Stimulated activated naive CD8-positive, alpha-beta T cell treated with anti-CD3 and anti-CD28 coated beads, Interleukin-15, Interleukin-2, amounts not matched to agents 100 U/mL and 50 U/mL, for 24 hours (primary cell): ENCODE measurements around the gene NUP214.
"Not testable (repeated sequence)": the region's sequence is repeated elsewhere in the genome, so short reads cannot be mapped to it uniquely, and the experiment has no call there.

Experiments
- ATAC-seq: fragments of 150-1000 bp; cut with Tn5 transposase; one replicate; pipeline ENCODE4 v1.10.0; 2021
- DNase-seq: peaks from one replicate; pipeline ENCODE4 v3.0.0; 2021

NUP214 gene

GRCh38 chr9:131234799-131235479 is 109.6 kb downstream of the NUP214 start:
- ATAC-seq (no peak), DNase-seq (no peak)

GRCh38 chr9:131235480-131235851 is 110.1 kb downstream of the NUP214 start:
- ATAC-seq (no peak), DNase-seq (no peak)

DNA sequence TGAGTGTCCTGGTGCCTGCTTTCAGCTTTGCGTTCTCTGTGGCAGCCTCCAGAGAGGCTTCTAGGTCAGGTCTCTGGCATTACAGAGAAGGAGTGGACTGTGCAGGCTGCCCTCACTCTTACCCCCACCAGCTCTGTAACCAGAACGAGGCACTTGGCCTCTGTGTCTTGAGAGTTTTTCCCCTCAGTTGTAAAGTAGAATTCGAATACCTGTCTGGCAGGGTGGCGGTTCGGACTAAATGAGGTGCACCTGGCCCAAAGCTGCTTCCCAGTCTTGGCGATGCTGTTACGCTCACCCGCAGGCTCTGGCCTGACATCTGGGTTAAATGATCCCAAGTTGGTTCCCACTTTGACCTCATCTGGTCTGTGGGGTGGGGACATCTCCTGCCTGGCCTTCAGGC is 110.8 kb downstream of the NUP214 start:
- no peak for DNase-seq
- ATAC-seq = no peak

DNA sequence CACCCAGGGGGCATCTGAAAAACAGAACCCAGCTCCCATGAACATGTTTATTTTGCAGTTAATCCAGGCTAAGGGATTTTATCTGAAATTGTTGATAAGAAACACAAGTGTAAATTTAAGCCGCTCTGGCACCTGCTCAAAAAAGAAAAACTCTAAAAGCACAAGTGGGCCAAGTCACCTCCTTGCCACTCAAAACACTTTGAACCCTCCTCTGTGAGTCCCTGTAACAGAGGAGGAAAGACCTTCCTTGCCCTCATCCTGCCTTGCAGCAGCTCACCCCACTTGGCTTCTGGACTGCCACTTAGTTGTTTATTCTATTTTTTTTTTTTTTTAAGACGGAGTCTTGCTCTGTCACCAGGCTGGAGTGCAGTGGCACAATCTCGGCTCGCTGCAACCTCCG is 111.4 kb downstream of the NUP214 start:
- DNase-seq (no peak), ATAC-seq (no peak)

- DNase-seq (no peak), ATAC-seq (no peak)
Observed at GRCh38 chr9:131237291-131237690, 111.9 kb downstream of the NUP214 start.

DNA sequence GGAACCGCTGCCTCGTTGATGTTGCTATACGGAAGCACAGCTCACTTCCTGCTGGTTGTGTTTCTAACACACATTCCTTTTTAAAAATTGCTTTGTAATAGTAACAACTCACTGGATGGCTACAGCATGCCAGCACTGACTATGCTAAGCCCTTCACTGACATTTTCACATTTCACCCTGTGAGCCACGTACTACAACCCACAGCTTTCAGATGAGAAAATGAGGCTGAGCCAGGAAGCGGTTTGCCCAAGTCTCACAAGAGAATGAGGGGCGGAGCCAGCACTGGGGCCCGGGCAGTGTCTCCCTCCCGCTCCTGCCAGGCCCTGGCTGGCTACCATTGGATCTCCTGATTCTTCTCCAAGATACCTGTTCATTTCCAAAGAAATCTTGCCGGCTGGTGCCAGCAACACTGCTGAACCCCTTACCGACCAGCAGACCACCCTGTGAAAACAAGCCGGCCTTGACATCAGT is 112.6 kb downstream of the NUP214 start:
- peak; percentile 90 for DNase-seq
- ATAC-seq = peak; percentile 97

- ATAC-seq = peak; percentile 8
- no peak for DNase-seq
Observed at GRCh38 chr9:131238402-131239021, 113.1 kb downstream of the NUP214 start.

DNA sequence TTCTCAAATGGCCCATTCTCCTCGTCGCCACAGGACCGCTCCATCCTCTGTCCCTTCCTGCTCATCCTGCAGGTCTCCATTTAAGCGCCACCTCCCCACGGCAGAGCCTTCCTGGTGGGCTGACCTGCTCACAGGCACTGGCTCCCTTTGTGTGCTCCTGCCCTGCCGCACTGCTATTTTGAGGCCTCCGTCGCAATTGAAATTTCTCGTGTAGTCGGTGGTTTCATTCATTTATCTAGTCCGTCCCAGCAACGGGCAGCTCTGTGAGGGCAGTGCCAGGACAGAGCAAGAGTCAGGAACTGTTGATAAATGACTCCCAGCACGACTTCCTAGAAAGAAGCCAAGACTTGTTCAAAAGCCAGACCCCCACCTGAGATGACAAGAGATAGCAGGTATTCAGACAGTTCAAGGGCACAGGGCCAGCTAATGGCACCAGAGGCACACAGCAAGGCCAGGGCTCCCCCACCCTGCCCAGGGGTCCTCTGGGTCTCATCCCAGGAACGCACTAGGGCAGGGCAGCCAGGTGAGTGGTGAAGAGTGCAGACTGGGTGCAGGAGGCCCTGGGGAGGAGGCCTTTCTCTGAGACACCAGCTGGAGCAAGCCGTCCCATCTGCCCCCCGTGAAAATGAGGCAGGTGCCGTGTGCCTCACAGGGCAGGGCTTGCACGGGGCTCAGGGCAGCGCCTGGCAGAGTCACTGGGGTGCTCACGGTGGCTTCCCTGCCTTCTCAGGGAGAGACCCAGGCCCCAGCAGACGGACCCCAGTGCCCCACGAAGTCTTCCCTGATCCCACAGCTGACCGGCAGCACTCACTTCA is 114.0 kb downstream of the NUP214 start:
- DNase-seq (no peak), ATAC-seq (no peak)

- ATAC-seq (no peak), DNase-seq (no peak)
Observed at GRCh38 chr9:131240047-131240921, 114.9 kb downstream of the NUP214 start.

DNA sequence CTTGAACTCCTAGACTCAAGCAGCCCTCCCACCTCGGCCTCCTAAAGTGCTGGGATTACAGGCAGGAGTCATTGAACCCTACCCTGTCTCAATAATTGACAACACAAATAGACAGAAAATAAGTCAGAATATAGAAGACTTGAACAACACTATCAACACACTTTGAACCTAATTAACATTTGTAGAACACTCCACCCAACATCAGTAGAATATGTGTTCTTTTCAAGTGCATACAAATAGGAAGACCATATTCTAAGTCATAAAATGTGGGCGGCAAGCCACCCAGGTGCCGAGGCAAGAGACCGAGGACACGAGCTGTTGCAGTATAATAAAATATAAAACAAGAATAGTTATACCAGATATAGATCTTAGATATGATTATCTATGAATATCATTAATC is 118.9 kb downstream of the NUP214 start:
- not testable (repeated sequence) for DNase-seq, ATAC-seq

DNA sequence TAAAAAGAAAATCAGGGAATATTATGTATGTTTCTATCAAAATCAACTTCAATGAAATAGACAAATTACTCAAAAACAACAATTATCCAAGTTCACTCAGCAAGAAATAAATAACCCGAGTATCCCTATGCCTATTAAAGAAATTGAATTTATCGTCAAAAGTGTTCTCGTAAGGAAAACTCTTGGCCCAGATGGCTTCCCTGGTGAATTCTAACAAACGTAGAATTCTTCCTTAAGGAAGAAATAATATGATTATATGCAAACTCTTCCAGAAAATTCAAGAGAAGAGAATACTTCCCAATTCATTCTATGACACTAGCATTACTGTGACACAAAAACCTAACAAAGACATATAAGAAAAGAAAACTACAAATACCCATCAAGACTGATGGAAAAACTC is 121.2 kb downstream of the NUP214 start:
- DNase-seq (no peak), ATAC-seq (no peak)

DNA sequence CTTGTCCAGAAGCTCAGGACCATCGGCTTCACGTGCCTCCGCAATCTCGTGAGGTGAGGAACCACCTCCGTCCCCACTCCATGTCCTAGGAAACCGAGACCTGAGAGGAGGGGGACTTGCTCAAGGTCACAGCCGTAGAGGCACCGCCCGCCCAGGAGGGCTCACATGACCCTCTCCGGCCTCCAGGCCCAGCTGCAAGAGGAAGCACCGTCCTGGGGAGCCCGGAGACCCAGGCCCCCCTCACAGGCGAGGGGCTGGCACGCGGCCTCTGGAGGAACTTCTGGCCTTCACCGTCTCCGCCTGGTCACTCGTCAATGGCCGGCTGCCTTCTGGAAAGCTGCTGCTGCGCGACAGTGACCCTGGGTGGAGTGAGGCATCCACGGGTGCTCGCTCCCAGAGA is 126.7 kb downstream of the NUP214 start:
- ATAC-seq (no peak), DNase-seq (no peak)

- DNase-seq (no peak), ATAC-seq (no peak)
Observed at GRCh38 chr9:131253891-131254491, 128.6 kb downstream of the NUP214 start.

DNA sequence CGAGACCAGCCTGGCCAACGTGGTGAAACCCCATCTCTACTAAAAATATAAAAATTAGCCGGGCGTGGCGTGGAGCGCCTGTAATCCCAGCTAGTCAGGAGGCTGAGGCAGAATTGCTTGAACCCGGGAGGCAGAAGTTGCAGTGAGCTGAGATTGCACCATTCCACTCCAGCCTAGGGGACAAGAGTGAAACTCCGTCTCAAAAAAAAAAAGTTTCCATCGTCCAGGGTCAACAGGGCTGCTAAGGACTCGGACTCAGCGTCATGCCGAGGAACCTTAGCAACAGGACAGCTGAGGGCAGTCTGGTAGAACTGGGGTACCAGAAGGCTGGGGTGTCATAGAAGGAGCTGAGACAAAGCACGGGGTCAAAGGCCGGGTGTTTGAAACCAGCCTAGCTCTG is 129.2 kb downstream of the NUP214 start:
- ATAC-seq (no peak), DNase-seq (no peak)

DNA sequence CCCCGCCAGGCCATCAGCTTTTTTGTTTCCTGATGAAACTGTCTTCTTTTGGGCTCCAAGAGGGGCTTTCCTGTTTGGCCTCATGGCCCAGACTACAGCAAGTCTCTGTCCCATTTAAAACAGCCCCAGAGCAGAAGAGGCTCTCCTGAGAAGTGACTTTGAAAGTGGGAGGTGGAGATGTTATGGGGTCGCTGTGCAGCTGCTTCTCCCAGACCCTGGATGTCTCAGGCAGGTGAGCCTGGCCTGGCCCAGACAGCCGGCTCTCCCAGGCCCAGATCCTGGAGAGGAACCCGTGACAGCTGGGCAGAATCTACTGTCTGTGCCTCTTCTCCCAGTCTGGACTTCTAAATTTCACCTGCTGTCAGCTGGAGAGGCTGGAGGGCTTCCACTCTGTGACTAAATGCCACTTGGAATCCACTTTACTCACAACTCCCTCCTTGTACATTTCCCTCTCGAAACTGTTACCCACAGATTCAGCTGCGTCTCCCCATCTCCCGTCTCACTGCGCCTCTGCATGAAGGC is 130.4 kb downstream of the NUP214 start:
- ATAC-seq (no peak), DNase-seq (no peak)

DNA sequence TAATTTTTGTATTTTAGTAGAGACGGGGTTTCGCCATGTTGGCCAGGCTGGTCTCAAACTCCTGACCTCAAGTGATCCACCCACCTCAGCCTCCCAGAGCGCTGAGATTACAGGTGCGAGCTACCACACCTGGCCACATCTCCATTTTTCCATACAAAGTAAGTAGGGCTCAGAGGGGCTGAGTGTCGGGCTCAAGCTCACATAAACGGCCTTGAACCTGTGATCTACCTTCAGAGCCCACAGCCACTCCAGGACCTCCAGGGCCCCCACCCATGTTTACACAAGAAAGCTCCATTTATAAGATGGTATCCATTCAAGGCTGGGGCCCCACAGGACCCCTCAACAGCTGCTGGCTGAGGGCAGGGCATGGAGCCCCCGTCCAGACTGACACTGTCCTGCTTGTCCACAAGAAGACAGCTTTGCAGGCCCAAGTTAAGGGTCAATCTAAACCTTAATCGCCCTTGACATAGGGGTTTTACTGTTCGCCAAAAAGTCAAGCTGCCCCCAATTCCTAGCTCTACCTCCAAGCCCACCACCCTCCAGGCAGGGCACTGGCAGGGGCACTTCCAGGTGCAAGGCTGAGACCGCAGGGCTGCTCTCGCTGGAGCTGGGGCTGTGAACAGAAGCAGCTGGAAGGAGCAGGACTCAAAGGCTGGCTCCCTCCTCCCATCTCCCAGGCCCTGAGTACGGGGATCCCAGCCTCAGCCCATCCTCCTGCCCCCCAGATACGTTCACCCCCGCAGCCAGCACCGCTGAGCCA is 132.1 kb downstream of the NUP214 start:
- ATAC-seq (no peak), DNase-seq (peak; percentile 6)

DNA sequence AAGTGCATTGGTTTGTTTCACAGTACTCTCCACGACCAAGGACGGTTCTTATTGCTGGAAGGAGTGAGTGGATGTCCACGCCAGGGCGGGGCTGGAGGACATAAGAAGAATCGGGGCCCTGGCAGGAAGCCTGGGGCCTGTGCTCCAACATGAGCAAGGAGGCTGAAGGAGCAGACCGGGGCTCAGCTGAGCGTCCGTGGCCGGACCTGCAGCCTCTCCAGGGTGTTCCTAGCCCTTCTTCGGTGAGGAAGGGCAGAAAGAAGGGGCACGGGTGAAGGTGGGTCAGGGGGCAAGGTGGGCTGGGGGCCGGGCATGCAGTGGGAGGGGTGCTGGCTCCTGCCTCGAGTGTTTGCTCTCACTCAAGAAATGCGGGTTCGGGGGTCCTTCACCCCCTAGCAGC is 132.8 kb downstream of the NUP214 start:
- peak; percentile 8 for DNase-seq
- ATAC-seq = no peak

GRCh38 chr9:131258698-131259431 is 133.5 kb downstream of the NUP214 start:
- ATAC-seq = no peak

GRCh38 chr9:131259432-131259898 is 134.1 kb downstream of the NUP214 start:
- peak; percentile 5 for DNase-seq
- no peak for ATAC-seq

More at GRCh38 chr9:131258698-131259431, 133.5 kb downstream of the NUP214 start:
- DNase-seq = peak; percentile 3
